Breast epithelium (tissue), 4 donors: Measurements from ENCODE around the gene MBP. TPM values are rescaled to one million over a fixed set of nuclear protein-coding genes. Genes with fewer than 3 reads are reported as not detected.

Experiments used
- DNase-seq, 2 donors: peaks; one replicate each; pipeline ENCODE4 v3.0.0-alpha.2; 2019; ENCODE audit warnings: low spot score in 2 of 2
- H3K27ac ChIP-seq, 2 donors: fragments of 200-600 bp; sonication (generic) in 1 of 2; one replicate each; pipeline ENCODE4 v1.5.1; 2016 to 2019; ENCODE audit warnings: mild to moderate bottlenecking in 1 of 2
- H3K27me3 ChIP-seq, 2 donors: fragments of 200-600 bp; sonication (generic) in 1 of 2; one replicate each; pipeline versions ENCODE4 v1.5.1 to v1.6.0; 2017 to 2019; ENCODE audit warnings: control low read depth in 1 of 2, mild to moderate bottlenecking in 1 of 2
- H3K36me3 ChIP-seq: fragments of 200-600 bp; one replicate; pipeline ENCODE4 v1.5.1; 2019
- H3K4me1 ChIP-seq, 2 donors: fragments of 200-600 bp; sonication (generic); one replicate each; pipeline ENCODE4 v1.5.1; 2016 to 2019; ENCODE audit warnings: control low read depth in 1 of 2
- H3K4me3 ChIP-seq, 3 donors: fragments of 200-600 bp; sonication (generic); 1 replicate in 2 of 3; 2 replicates in 1 of 3; pipeline ENCODE4 v1.5.1; 2016 to 2019; ENCODE audit warnings: mild to moderate bottlenecking in 3 of 3, moderate library complexity in 2 of 3
- H3K9me3 ChIP-seq, 2 donors: fragments of 200-600 bp; sonication (generic) in 1 of 2; one replicate each; pipeline ENCODE4 v1.5.1; 2016 to 2019; ENCODE audit warnings: control low read depth in 1 of 2
- POLR2A ChIP-seq: fragments of 450-650 bp; IDR thresholded peaks from one replicate; pipeline ENCODE4 v1.6.1; 2016; ENCODE audit warnings: antibody characterized with exemption, mild to moderate bottlenecking, moderate library complexity
- POLR2AphosphoS5 ChIP-seq, 3 donors: sonication (generic); formaldehyde crosslinking; IDR thresholded peaks; one replicate each; pipeline ENCODE4 v1.6.1; 2017; ENCODE audit warnings: antibody characterized with exemption in 3 of 3
- intact Hi-C: fragments of 100-400 bp; cut with DNase I; formaldehyde crosslinking; loops from one replicate; pipeline ENCODE4 v1.15.1; 2023; ENCODE audit warnings: low total_unique reads
- total RNA-seq, 3 donors: library from RNA; depleted of rRNA; stranded (reverse); fragments of >200 nt; gene quantifications; one replicate each; pipeline ENCODE4 v1.1.0, GENCODE V29; 2016
- TF ChIP-seq, protein P1 (sequence below), 3 donors: fragments of 450-650 bp; IDR thresholded peaks; one replicate each; pipeline ENCODE4 v1.5.1; 2016 to 2017; ENCODE audit warnings: antibody characterized with exemption in 3 of 3, mild to moderate bottlenecking in 3 of 3, moderate library complexity in 3 of 3

MBP gene
- total RNA-seq, 3 donors from 2014 or later: 27.2 to 46.2 (median 32.4) TPM

- intact Hi-C loops: no loop called here
- peak in 1 of 2 donors; percentile 39 for DNase-seq
- H3K27ac ChIP-seq: peak overlapping the region; percentile 88 to 91
- TF ChIP-seq POLR2A (no peak), POLR2AphosphoS5 (IDR thresholded peaks at IDR 0.05) (no peak)
- peaks cover 0 to 8% of the 10 kb centered on the region in 2 donors for H3K4me1 ChIP-seq
- H3K36me3 ChIP-seq: no peaks in the 10 kb centered on the region
- no peaks in the 10 kb centered on the region for H3K9me3 ChIP-seq
- peak overlapping the region in 1 of 3 donors; percentile 11 for H3K4me3 ChIP-seq
- H3K27me3 ChIP-seq: no peaks in the 10 kb centered on the region
Observed at GRCh38 chr18:77113361-77114151, 19.0 kb downstream of the MBP start.

GRCh38 chr18:77112747-77113092 is 19.9 kb downstream of the MBP start:
- H3K4me1 ChIP-seq: peaks cover 0 to 8% of the 10 kb centered on the region in 2 donors
- H3K9me3 ChIP-seq: no peaks in the 10 kb centered on the region
- intact Hi-C loops: no loop called here
- H3K36me3 ChIP-seq: no peaks in the 10 kb centered on the region
- no peaks in the 10 kb centered on the region for H3K27me3 ChIP-seq
- peak overlapping the region; percentile 21 to 91 for H3K27ac ChIP-seq
- H3K4me3 ChIP-seq: peak overlapping the region in 1 of 3 donors; percentile 11
- DNase-seq: peak in 1 of 2 donors; percentile 17
- TF ChIP-seq POLR2A: no peak
- TF ChIP-seq, protein P1, sequence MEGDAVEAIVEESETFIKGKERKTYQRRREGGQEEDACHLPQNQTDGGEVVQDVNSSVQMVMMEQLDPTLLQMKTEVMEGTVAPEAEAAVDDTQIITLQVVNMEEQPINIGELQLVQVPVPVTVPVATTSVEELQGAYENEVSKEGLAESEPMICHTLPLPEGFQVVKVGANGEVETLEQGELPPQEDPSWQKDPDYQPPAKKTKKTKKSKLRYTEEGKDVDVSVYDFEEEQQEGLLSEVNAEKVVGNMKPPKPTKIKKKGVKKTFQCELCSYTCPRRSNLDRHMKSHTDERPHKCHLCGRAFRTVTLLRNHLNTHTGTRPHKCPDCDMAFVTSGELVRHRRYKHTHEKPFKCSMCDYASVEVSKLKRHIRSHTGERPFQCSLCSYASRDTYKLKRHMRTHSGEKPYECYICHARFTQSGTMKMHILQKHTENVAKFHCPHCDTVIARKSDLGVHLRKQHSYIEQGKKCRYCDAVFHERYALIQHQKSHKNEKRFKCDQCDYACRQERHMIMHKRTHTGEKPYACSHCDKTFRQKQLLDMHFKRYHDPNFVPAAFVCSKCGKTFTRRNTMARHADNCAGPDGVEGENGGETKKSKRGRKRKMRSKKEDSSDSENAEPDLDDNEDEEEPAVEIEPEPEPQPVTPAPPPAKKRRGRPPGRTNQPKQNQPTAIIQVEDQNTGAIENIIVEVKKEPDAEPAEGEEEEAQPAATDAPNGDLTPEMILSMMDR (IDR thresholded peaks at IDR 0.05): no peak
- no peak for TF ChIP-seq POLR2AphosphoS5 (IDR thresholded peaks at IDR 0.05)

GRCh38 chr18:77111951-77112746 is 20.4 kb downstream of the MBP start:
- DNase-seq: peak in 1 of 2 donors; percentile 48
- TF ChIP-seq, protein P1 (IDR thresholded peaks at IDR 0.05): no peak
- TF ChIP-seq POLR2AphosphoS5 (IDR thresholded peaks at IDR 0.05) (no peak), POLR2A (no peak)
- peaks cover 2 to 8% of the 10 kb centered on the region in 2 donors for H3K4me1 ChIP-seq
- H3K36me3 ChIP-seq: no peaks in the 10 kb centered on the region
- H3K4me3 ChIP-seq: no peak overlapping the region
- no peaks in the 10 kb centered on the region for H3K9me3 ChIP-seq
- intact Hi-C loops: no loop called here
- H3K27ac ChIP-seq: peak overlapping the region; percentile 21 to 91
- H3K27me3 ChIP-seq: no peaks in the 10 kb centered on the region

- peaks cover 2 to 8% of the 10 kb centered on the region in 2 donors for H3K4me1 ChIP-seq
Observed at GRCh38 chr18:77111449-77111848, 21.1 kb downstream of the MBP start.

GRCh38 chr18:77110936-77111335 is 21.6 kb downstream of the MBP start:
- H3K36me3 ChIP-seq: no peaks in the 10 kb centered on the region
- H3K27ac ChIP-seq: peak overlapping the region in 1 of 2 donors; percentile 14
- no peaks in the 10 kb centered on the region for H3K27me3 ChIP-seq
- no peaks in the 10 kb centered on the region for H3K9me3 ChIP-seq
- TF ChIP-seq, protein P1 (IDR thresholded peaks at IDR 0.05): no peak
- TF ChIP-seq POLR2AphosphoS5 (IDR thresholded peaks at IDR 0.05) (no peak), POLR2A (no peak)
- DNase-seq: peak in 1 of 2 donors; percentile 14
- intact Hi-C loops: no loop called here
- peaks cover 2 to 8% of the 10 kb centered on the region in 2 donors for H3K4me1 ChIP-seq
- H3K4me3 ChIP-seq: no peak overlapping the region

More at GRCh38 chr18:77111449-77111848, 21.1 kb downstream of the MBP start:
- H3K27me3 ChIP-seq: no peaks in the 10 kb centered on the region
- intact Hi-C loops: no loop called here
- H3K9me3 ChIP-seq: no peaks in the 10 kb centered on the region
- H3K36me3 ChIP-seq: no peaks in the 10 kb centered on the region
- no peak for TF ChIP-seq POLR2A
- TF ChIP-seq, protein P1 (IDR thresholded peaks at IDR 0.05): no peak
- TF ChIP-seq POLR2AphosphoS5 (IDR thresholded peaks at IDR 0.05): no peak
- H3K27ac ChIP-seq: peak overlapping the region; percentile 14 to 51
- no peak overlapping the region for H3K4me3 ChIP-seq
- peak in 1 of 2 donors; percentile 10 for DNase-seq
